HUES6 (cell line): Measurements from ENCODE around the gene RUSC1.

Experiments used
- H3K27ac ChIP-seq: 2 replicates; pipeline ENCODE4 v1.7.0; 2013; ENCODE audit warnings: low read depth, mild to moderate bottlenecking, low read length, inconsistent platforms
- H3K27me3 ChIP-seq: 2 replicates; pipeline ENCODE4 v1.6.1; 2013; ENCODE audit warnings: low read length; ENCODE audit not compliant: control insufficient read depth, insufficient read depth
- H3K36me3 ChIP-seq: 2 replicates; pipeline ENCODE4 v1.6.1; 2013; ENCODE audit warnings: low read length; ENCODE audit not compliant: control insufficient read depth, insufficient read depth
- H3K4me1 ChIP-seq: 2 replicates; pipeline ENCODE4 v1.6.1; 2013; ENCODE audit warnings: low read length; ENCODE audit not compliant: control insufficient read depth, insufficient read depth
- H3K4me3 ChIP-seq: 2 replicates; pipeline ENCODE4 v1.5.1; 2013; ENCODE audit warnings: low read depth, low read length
- H3K9ac ChIP-seq: one replicate; pipeline ENCODE4 v1.6.1; 2013; ENCODE audit warnings: mild to moderate bottlenecking, low read length
- H3K9me3 ChIP-seq: 2 replicates; pipeline ENCODE4 v1.6.1; 2013; ENCODE audit warnings: low read depth, low read length; ENCODE audit not compliant: control insufficient read depth, insufficient read depth

The RUSC1 gene

GRCh38 chr1:155297384-155297783, 23.3 kb upstream of the RUSC1 start:
- Histone ChIP-seq H3K27ac (no peak overlapping the region), H3K27me3 (peaks cover 47% of the 10 kb centered on the region)

GRCh38 chr1:155300024-155300423, 20.7 kb upstream of the RUSC1 start:
- Histone ChIP-seq H3K4me3 (no peak overlapping the region), H3K27me3 (peaks cover 22% of the 10 kb centered on the region), H3K27ac (no peak overlapping the region), H3K9me3 (no peaks in the 10 kb centered on the region), H3K36me3 (no peaks in the 10 kb centered on the region), H3K9ac (no peak overlapping the region), H3K4me1 (0 out of 2 replicates have a peak, but pooled peaks cover 5% of the 10 kb centered on the region)

More at GRCh38 chr1:155297384-155297783, 23.3 kb upstream of the RUSC1 start:
- no peak overlapping the region for H3K4me3 ChIP-seq
- no peaks in the 10 kb centered on the region for H3K36me3 ChIP-seq
- H3K9me3 ChIP-seq: no peaks in the 10 kb centered on the region
- H3K9ac ChIP-seq: no peak overlapping the region
- 0 out of 2 replicates have a peak, but pooled peaks cover 9% of the 10 kb centered on the region for H3K4me1 ChIP-seq

- Histone ChIP-seq H3K4me3 (no peak overlapping the region), H3K9ac (no peak overlapping the region), H3K4me1 (peaks cover 2% of the 10 kb centered on the region; the same call in 1 of the 2 replicates), H3K9me3 (no peaks in the 10 kb centered on the region), H3K27me3 (peaks cover 15% of the 10 kb centered on the region), H3K36me3 (no peaks in the 10 kb centered on the region), H3K27ac (no peak overlapping the region)
Observed at GRCh38 chr1:155300553-155301329, 20.0 kb upstream of the RUSC1 start.

- Histone ChIP-seq H3K9me3 (no peaks in the 10 kb centered on the region), H3K4me1 (peaks cover 5% of the 10 kb centered on the region; the same call in 1 of the 2 replicates), H3K27me3 (peaks cover 8% of the 10 kb centered on the region; the same call in 1 of the 2 replicates), H3K9ac (no peak within 1 kb of the TSS), H3K27ac (no peak within 1 kb of the TSS), H3K36me3 (no peaks in the 10 kb centered on the region), H3K4me3 (no peak within 1 kb of the TSS)
Observed at GRCh38 chr1:155301342-155301841, 19.3 kb upstream of the RUSC1 start, which contains the start of gene PKLR. Gene PKLR, minus strand, starts transcription at chr1:155301438. Its CDS starts 43 bp downstream, at chr1:155301395.

- no peak overlapping the region for H3K27ac ChIP-seq
- no peaks in the 10 kb centered on the region for H3K27me3 ChIP-seq
- no peak overlapping the region for H3K4me3 ChIP-seq
- H3K4me1 ChIP-seq: peaks cover 8% of the 10 kb centered on the region
- no peak overlapping the region for H3K9ac ChIP-seq
- H3K9me3 ChIP-seq: no peaks in the 10 kb centered on the region
- 0 out of 2 replicates have a peak, but pooled peaks cover 6% of the 10 kb centered on the region for H3K36me3 ChIP-seq
Observed at GRCh38 chr1:155304558-155305063, 16.1 kb upstream of the RUSC1 start.

GRCh38 chr1:155305881-155306391, 14.8 kb upstream of the RUSC1 start:
- Histone ChIP-seq H3K4me3 (no peak overlapping the region), H3K9me3 (no peaks in the 10 kb centered on the region), H3K4me1 (peaks cover 13% of the 10 kb centered on the region), H3K27me3 (no peaks in the 10 kb centered on the region), H3K27ac (no peak overlapping the region), H3K36me3 (peaks cover 17% of the 10 kb centered on the region), H3K9ac (no peak overlapping the region)

- peaks cover 27% of the 10 kb centered on the region for H3K36me3 ChIP-seq
- no peak overlapping the region for H3K9ac ChIP-seq
- H3K27me3 ChIP-seq: no peaks in the 10 kb centered on the region
- H3K27ac ChIP-seq: no peak overlapping the region
- peaks cover 13% of the 10 kb centered on the region for H3K4me1 ChIP-seq
- H3K9me3 ChIP-seq: no peaks in the 10 kb centered on the region
- no peak overlapping the region for H3K4me3 ChIP-seq
Observed at GRCh38 chr1:155307247-155307740, 13.4 kb upstream of the RUSC1 start.

GRCh38 chr1:155308493-155309422, 11.9 kb upstream of the RUSC1 start, which contains the start of gene FDPS:
Gene FDPS, plus strand, starts transcription at chr1:155308866. Its CDS starts 924 bp downstream, at chr1:155309790.
- peak within 1 kb of the TSS; percentile 80; the same call in 1 of the 2 replicates for H3K27ac ChIP-seq
- peaks cover 40% of the 10 kb centered on the region for H3K36me3 ChIP-seq
- peak within 1 kb of the TSS; percentile 79 for H3K4me3 ChIP-seq
- no peaks in the 10 kb centered on the region for H3K27me3 ChIP-seq
- H3K9ac ChIP-seq: peak within 1 kb of the TSS; percentile 94
- H3K9me3 ChIP-seq: no peaks in the 10 kb centered on the region
- H3K4me1 ChIP-seq: peaks cover 13% of the 10 kb centered on the region

GRCh38 chr1:155309423-155310021, 11.2 kb upstream of the RUSC1 start:
- H3K9ac ChIP-seq: peak overlapping the region; percentile 94

GRCh38 chr1:155313261-155313660, 7.4 kb upstream of the RUSC1 start:
- Histone ChIP-seq H3K4me1 (peaks cover 8% of the 10 kb centered on the region), H3K9me3 (no peaks in the 10 kb centered on the region), H3K9ac (no peak overlapping the region), H3K27me3 (no peaks in the 10 kb centered on the region), H3K27ac (no peak overlapping the region), H3K4me3 (no peak overlapping the region), H3K36me3 (peaks cover 73% of the 10 kb centered on the region)

More at GRCh38 chr1:155309423-155310021, 11.2 kb upstream of the RUSC1 start:
- H3K27ac ChIP-seq: peak overlapping the region; percentile 80; the same call in 1 of the 2 replicates
- H3K4me3 ChIP-seq: peak overlapping the region; percentile 79
- H3K4me1 ChIP-seq: peaks cover 13% of the 10 kb centered on the region
- no peaks in the 10 kb centered on the region for H3K9me3 ChIP-seq
- H3K27me3 ChIP-seq: no peaks in the 10 kb centered on the region
- H3K36me3 ChIP-seq: peaks cover 47% of the 10 kb centered on the region
